Small intestine (tissue), 7 donors: ENCODE data around the gene TMEM192. TPM values are rescaled to one million over a fixed set of nuclear protein-coding genes. Genes with fewer than 3 reads are reported as not detected.
"Not testable (repeated sequence)": the region's sequence is repeated elsewhere in the genome, so short reads cannot be mapped to it uniquely, and the experiment has no call there.

Experiments used
- DNase-seq, 2 donors: peaks; one replicate each; pipeline versions ENCODE4 v3.0.0 to v3.0.0-alpha.2; 2013
- FAIRE-seq: peaks from 2 replicates; lab custom pipeline; 2012; peaks lifted over from hg19 to GRCh38; lab: Jason Lieb, UNC
- H3K27ac ChIP-seq, 3 donors: one replicate each; pipeline ENCODE4 v1.5.1; 2013; ENCODE audit warnings: low read length in 2 of 3, mild to moderate bottlenecking in 2 of 3, control low read depth in 1 of 3, inconsistent platforms in 1 of 3, low read depth in 1 of 3, moderate library complexity in 1 of 3
- H3K27me3 ChIP-seq, 3 donors: one replicate each; pipeline ENCODE4 v1.6.1; 2013; ENCODE audit warnings: low read length in 3 of 3, inconsistent platforms in 1 of 3; ENCODE audit not compliant: control insufficient read depth in 3 of 3, insufficient read depth in 3 of 3
- H3K36me3 ChIP-seq, 3 donors: one replicate each; pipeline ENCODE4 v1.6.1; 2013; ENCODE audit warnings: low read length in 3 of 3, inconsistent platforms in 1 of 3, low read depth in 1 of 3, mild to moderate bottlenecking in 1 of 3, moderate library complexity in 1 of 3; ENCODE audit not compliant: control insufficient read depth in 3 of 3, insufficient read depth in 2 of 3
- H3K4me1 ChIP-seq, 3 donors: one replicate each; pipeline ENCODE4 v1.6.1; 2013; ENCODE audit warnings: low read length in 2 of 3, inconsistent platforms in 1 of 3, low read depth in 1 of 3, mild to moderate bottlenecking in 1 of 3, moderate library complexity in 1 of 3; ENCODE audit not compliant: control insufficient read depth in 3 of 3, insufficient read depth in 2 of 3
- H3K4me3 ChIP-seq, 3 donors: one replicate each; pipeline ENCODE4 v1.5.1; 2013; ENCODE audit warnings: low read length in 3 of 3, control low read depth in 1 of 3, inconsistent platforms in 1 of 3, low read depth in 1 of 3, mild to moderate bottlenecking in 1 of 3, moderate library complexity in 1 of 3
- H3K9me3 ChIP-seq, 2 donors: one replicate each; pipeline ENCODE4 v1.6.1; 2013; ENCODE audit warnings: low read depth in 1 of 2, low read length in 1 of 2; ENCODE audit not compliant: control insufficient read depth in 2 of 2, insufficient read depth in 1 of 2
- WGBS, 3 donors: extraction: QIAGEN DNeasy Blood & Tissue Kit; methylation state at CpG; one replicate each; pipeline ENCODE4 v1.1.7; 2013; 5-methylcytosine and 5-hydroxymethylcytosine counted together
- polyA plus RNA-seq, 4 donors: library from polyadenylated mRNA; stranded (reverse) in 3 of 4; unstranded in 1 of 4; fragments of 200-250 nt in 3 of 4; fragments of 120-200 nt in 1 of 4; gene quantifications; one replicate each; pipeline versions ENCODE4 v1.2.1 to v1.2.3, GENCODE V29; 2013
- donor health status: healthy with polysubstance abuse.
- donor health status: control.
- donor health status: control.
- donor health status: Bipolar disorder and iron deficiency.
- donor health status: healthy.

Gene TMEM192
- polyA plus RNA-seq, 4 donors, result 4.0 to 37.4 (median 8.9) TPM

- no peak for DNase-seq
- no peak overlapping the region for H3K4me3 ChIP-seq
- FAIRE-seq, result no peak
- no peaks in the 10 kb centered on the region for H3K36me3 ChIP-seq
- no peak overlapping the region for H3K27ac ChIP-seq
- no peaks in the 10 kb centered on the region for H3K4me1 ChIP-seq
- H3K9me3 ChIP-seq, result peaks cover 0 to 5% of the 10 kb centered on the region in 2 donors
- H3K27me3 ChIP-seq, result no peaks in the 10 kb centered on the region
Measured at GRCh38 chr4:165137205-165137604, 24.5 kb upstream of the TMEM192 start.

GRCh38 chr4:165136529-165136928 lies 23.9 kb upstream of the TMEM192 start:
- DNase-seq (no peak), FAIRE-seq (no peak)
- WGBS, 3 donors, result 80 to 87% (median 86%) methylated on average over 4 of the region's 4 CpGs
- no peaks in the 10 kb centered on the region for H3K4me1 ChIP-seq
- no peak overlapping the region for H3K4me3 ChIP-seq
- H3K27me3 ChIP-seq, result no peaks in the 10 kb centered on the region
- peaks cover 0 to 5% of the 10 kb centered on the region in 2 donors for H3K9me3 ChIP-seq
- H3K27ac ChIP-seq, result no peak overlapping the region
- H3K36me3 ChIP-seq, result no peaks in the 10 kb centered on the region

- H3K4me1 ChIP-seq, result no peaks in the 10 kb centered on the region
- H3K36me3 ChIP-seq, result no peaks in the 10 kb centered on the region
- DNase-seq, result no peak
- 38 to 64% (median 60%) methylated on average over 2 of the region's 2 CpGs for WGBS, 3 donors
- FAIRE-seq, result no peak
- peaks cover 0 to 3% (median 0%) of the 10 kb centered on the region in 3 donors for H3K27me3 ChIP-seq
- H3K9me3 ChIP-seq, result peaks cover 0 to 5% of the 10 kb centered on the region in 2 donors
- H3K27ac ChIP-seq, result no peak overlapping the region
- no peak overlapping the region for H3K4me3 ChIP-seq
Measured at GRCh38 chr4:165133150-165133549, 20.5 kb upstream of the TMEM192 start.

- Histone ChIP-seq H3K27me3 (peaks cover 0 to 3% (median 0%) of the 10 kb centered on the region in 3 donors), H3K4me3 (no peak overlapping the region), H3K9me3 (no peaks in the 10 kb centered on the region), H3K4me1 (no peaks in the 10 kb centered on the region), H3K27ac (no peak overlapping the region), H3K36me3 (no peaks in the 10 kb centered on the region)
- 13 to 17% (median 14%) methylated on average over 9 of the region's 9 CpGs for WGBS, 3 donors
- FAIRE-seq (no peak), DNase-seq (peak; percentile 67 to 69)
Measured at GRCh38 chr4:165131247-165131832, 18.7 kb upstream of the TMEM192 start.

- no peak for DNase-seq
- Histone ChIP-seq H3K36me3 (no peaks in the 10 kb centered on the region), H3K27ac (no peak overlapping the region), H3K9me3 (no peaks in the 10 kb centered on the region), H3K4me3 (no peak overlapping the region), H3K4me1 (no peaks in the 10 kb centered on the region), H3K27me3 (peaks cover 0 to 3% (median 0%) of the 10 kb centered on the region in 3 donors)
- WGBS, 3 donors, result 46 to 56% (median 47%) methylated on average over 3 of the region's 3 CpGs
- no peak for FAIRE-seq
Measured at GRCh38 chr4:165129924-165130323, 17.3 kb upstream of the TMEM192 start.

GRCh38 chr4:165125869-165126499 lies 13.3 kb upstream of the TMEM192 start:
- not testable (repeated sequence) for H3K9me3 ChIP-seq, H3K27ac ChIP-seq, FAIRE-seq, DNase-seq, H3K4me1 ChIP-seq, H3K4me3 ChIP-seq, H3K36me3 ChIP-seq, H3K27me3 ChIP-seq
- 96 to 98% (median 96%) methylated on average over 34 to 40 of the region's 40 CpGs for WGBS, 3 donors

- H3K27ac ChIP-seq, result no peak overlapping the region
- no peak overlapping the region for H3K4me3 ChIP-seq
- FAIRE-seq, result no peak
- H3K9me3 ChIP-seq, result no peaks in the 10 kb centered on the region
- H3K36me3 ChIP-seq, result no peaks in the 10 kb centered on the region
- no peak for DNase-seq
- 55 to 75% (median 72%) methylated on average over 5 of the region's 5 CpGs for WGBS, 3 donors
- H3K27me3 ChIP-seq, result peaks cover 0 to 3% (median 0%) of the 10 kb centered on the region in 3 donors
- H3K4me1 ChIP-seq, result no peaks in the 10 kb centered on the region
Measured at GRCh38 chr4:165124488-165124887, 11.8 kb upstream of the TMEM192 start.

- WGBS, 3 donors, result 53 to 55% (median 54%) methylated on average over 4 of the region's 4 CpGs
Measured at GRCh38 chr4:165118256-165118909, 5.7 kb upstream of the TMEM192 start.

More at GRCh38 chr4:165118256-165118909, 5.7 kb upstream of the TMEM192 start:
- DNase-seq (no peak), FAIRE-seq (no peak)
- H3K9me3 ChIP-seq, result no peaks in the 10 kb centered on the region
- no peak overlapping the region for H3K4me3 ChIP-seq
- H3K27me3 ChIP-seq, result no peaks in the 10 kb centered on the region
- H3K36me3 ChIP-seq, result no peaks in the 10 kb centered on the region
- H3K27ac ChIP-seq, result no peak overlapping the region
- H3K4me1 ChIP-seq, result no peaks in the 10 kb centered on the region
